ENCODE data around the gene SYPL1. TPM values are rescaled to one million over a fixed set of nuclear protein-coding genes. Genes with fewer than 3 reads are reported as not detected.

Gene SYPL1
- total and polyA plus RNA-seq, 2 experiments from 2014 or later: 94.2 to 110 TPM

GRCh38 chr7:106068538-106068961, 43.6 kb downstream of the SYPL1 start:
- Histone ChIP-seq H3K4me1 (ENCODE audit: insufficient read depth) (peaks cover 37% of the 10 kb centered on the region), H3K36me3 (replicated peaks; ENCODE audit: insufficient read depth, low read depth) (no peaks in the 10 kb centered on the region), H3K9me3 (ENCODE audit: low read depth) (no peaks in the 10 kb centered on the region), H4K20me1 (ENCODE audit: insufficient read depth, poor library complexity, severe bottlenecking) (no peaks in the 10 kb centered on the region), H3K79me2 (no peaks in the 10 kb centered on the region), H2AFZ (no peak overlapping the region), H3K27ac (no peak overlapping the region), H3K4me2 (no peak overlapping the region), H3K4me3 (no peak overlapping the region), H3K27me3 (no peaks in the 10 kb centered on the region), H3K9me2 (replicated peaks; ENCODE audit: insufficient read depth) (no peaks in the 10 kb centered on the region)
- 74% methylated on average over 4 of the region's 4 CpGs for WGBS (ENCODE audit: low lambda C conversion rate, missing lambda C conversion rate)
- TF ChIP-seq, protein P1, sequence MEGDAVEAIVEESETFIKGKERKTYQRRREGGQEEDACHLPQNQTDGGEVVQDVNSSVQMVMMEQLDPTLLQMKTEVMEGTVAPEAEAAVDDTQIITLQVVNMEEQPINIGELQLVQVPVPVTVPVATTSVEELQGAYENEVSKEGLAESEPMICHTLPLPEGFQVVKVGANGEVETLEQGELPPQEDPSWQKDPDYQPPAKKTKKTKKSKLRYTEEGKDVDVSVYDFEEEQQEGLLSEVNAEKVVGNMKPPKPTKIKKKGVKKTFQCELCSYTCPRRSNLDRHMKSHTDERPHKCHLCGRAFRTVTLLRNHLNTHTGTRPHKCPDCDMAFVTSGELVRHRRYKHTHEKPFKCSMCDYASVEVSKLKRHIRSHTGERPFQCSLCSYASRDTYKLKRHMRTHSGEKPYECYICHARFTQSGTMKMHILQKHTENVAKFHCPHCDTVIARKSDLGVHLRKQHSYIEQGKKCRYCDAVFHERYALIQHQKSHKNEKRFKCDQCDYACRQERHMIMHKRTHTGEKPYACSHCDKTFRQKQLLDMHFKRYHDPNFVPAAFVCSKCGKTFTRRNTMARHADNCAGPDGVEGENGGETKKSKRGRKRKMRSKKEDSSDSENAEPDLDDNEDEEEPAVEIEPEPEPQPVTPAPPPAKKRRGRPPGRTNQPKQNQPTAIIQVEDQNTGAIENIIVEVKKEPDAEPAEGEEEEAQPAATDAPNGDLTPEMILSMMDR (IDR thresholded peaks at IDR 0.05; ENCODE audit: poor library complexity): no peak
- no peak for TF ChIP-seq EZH2phosphoT487 (IDR thresholded peaks at IDR 0.05; ENCODE audit: low read depth, severe bottlenecking, unreplicated experiment)
- no peak for TF ChIP-seq EZH2 (IDR thresholded peaks at IDR 0.05; ENCODE audit: borderline replicate concordance)
- DNase-seq (ENCODE audit: low spot score): no peak

DNA sequence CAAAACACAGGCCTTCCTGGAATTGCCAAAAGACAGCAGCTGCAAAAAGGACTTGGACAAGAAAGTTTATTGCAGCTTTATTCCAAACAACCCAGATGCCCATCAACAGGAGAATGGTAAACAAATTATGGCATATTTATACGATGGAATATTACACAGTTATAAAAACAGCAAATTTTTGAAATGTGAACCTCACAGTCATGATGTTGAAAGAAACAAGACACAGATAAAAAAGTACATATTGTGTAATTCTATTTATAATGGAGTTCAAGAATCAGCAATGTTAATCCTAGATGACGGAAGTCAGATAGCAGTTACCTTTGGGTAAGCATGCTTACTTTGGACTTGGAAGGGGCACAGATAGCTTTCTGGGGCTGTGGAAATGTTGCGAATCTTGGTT, 44.4 kb downstream of the SYPL1 start:
- H3K79me2 ChIP-seq: no peaks in the 10 kb centered on the region
- DNase-seq (ENCODE audit: low spot score): no peak
- no peaks in the 10 kb centered on the region for H4K20me1 ChIP-seq (ENCODE audit: insufficient read depth, poor library complexity, severe bottlenecking)
- H2AFZ ChIP-seq: no peak overlapping the region
- 67% methylated on average over 3 of the region's 3 CpGs for WGBS (ENCODE audit: low lambda C conversion rate, missing lambda C conversion rate)
- H3K4me1 ChIP-seq (ENCODE audit: insufficient read depth): peaks cover 36% of the 10 kb centered on the region
- no peak overlapping the region for H3K27ac ChIP-seq
- no peak overlapping the region for H3K4me2 ChIP-seq
- TF ChIP-seq EZH2phosphoT487 (IDR thresholded peaks at IDR 0.05; ENCODE audit: low read depth, severe bottlenecking, unreplicated experiment) (no peak), EZH2 (IDR thresholded peaks at IDR 0.05; ENCODE audit: borderline replicate concordance) (no peak)
- TF ChIP-seq, protein P1 (IDR thresholded peaks at IDR 0.05; ENCODE audit: poor library complexity): no peak
- no peaks in the 10 kb centered on the region for H3K27me3 ChIP-seq
- H3K9me3 ChIP-seq (ENCODE audit: low read depth): no peaks in the 10 kb centered on the region
- H3K9me2 ChIP-seq (replicated peaks; ENCODE audit: insufficient read depth): no peaks in the 10 kb centered on the region
- H3K36me3 ChIP-seq (replicated peaks; ENCODE audit: insufficient read depth, low read depth): no peaks in the 10 kb centered on the region
- H3K4me3 ChIP-seq: no peak overlapping the region

- Histone ChIP-seq H3K9me2 (replicated peaks; ENCODE audit: insufficient read depth) (no peaks in the 10 kb centered on the region), H4K20me1 (ENCODE audit: insufficient read depth, poor library complexity, severe bottlenecking) (no peaks in the 10 kb centered on the region), H2AFZ (no peak overlapping the region), H3K27ac (peak overlapping the region; percentile 21), H3K79me2 (no peaks in the 10 kb centered on the region), H3K4me1 (ENCODE audit: insufficient read depth) (peaks cover 20% of the 10 kb centered on the region), H3K4me3 (no peak overlapping the region), H3K27me3 (no peaks in the 10 kb centered on the region), H3K36me3 (replicated peaks; ENCODE audit: insufficient read depth, low read depth) (no peaks in the 10 kb centered on the region), H3K4me2 (peak overlapping the region; percentile 69), H3K9me3 (ENCODE audit: low read depth) (no peaks in the 10 kb centered on the region)
- no peak for DNase-seq (ENCODE audit: low spot score)
- TF ChIP-seq, protein P1 (IDR thresholded peaks at IDR 0.05; ENCODE audit: poor library complexity): no peak
- TF ChIP-seq EZH2 (IDR thresholded peaks at IDR 0.05; ENCODE audit: borderline replicate concordance): no peak
- no peak for TF ChIP-seq EZH2phosphoT487 (IDR thresholded peaks at IDR 0.05; ENCODE audit: low read depth, severe bottlenecking, unreplicated experiment)
- WGBS (ENCODE audit: low lambda C conversion rate, missing lambda C conversion rate): 57% methylated on average over 25 of the region's 26 CpGs
These were observed 46.3 kb downstream of the SYPL1 start for GRCh38 chr7:106065575-106066500.

All from hepatocyte (in vitro differentiated cells).